Stomach (tissue), 4 donors: ENCODE measurements around the gene CIROP.

Source experiments
- POLR2A ChIP-seq, 4 donors: fragments of 450-650 bp; IDR thresholded peaks; one replicate each; pipeline ENCODE4 v1.6.1; 2016; ENCODE audit warnings: antibody characterized with exemption in 4 of 4, control low read depth in 2 of 4, mild to moderate bottlenecking in 1 of 4, moderate library complexity in 1 of 4
- TF ChIP-seq, protein P1 (sequence below), 7 experiments: fragments of 450-650 bp in 4 of 7; fragments of 200-600 bp in 3 of 7; sonication (generic) in 3 of 7; IDR thresholded peaks; one replicate each; pipeline ENCODE4 v1.5.1; 2016 to 2019; ENCODE audit warnings: antibody characterized with exemption in 7 of 7, control low read depth in 2 of 7, mild to moderate bottlenecking in 1 of 7

GRCh38 chr14:23125011-23125410, 20.2 kb upstream of the CIROP start:
- TF ChIP-seq, protein P1, sequence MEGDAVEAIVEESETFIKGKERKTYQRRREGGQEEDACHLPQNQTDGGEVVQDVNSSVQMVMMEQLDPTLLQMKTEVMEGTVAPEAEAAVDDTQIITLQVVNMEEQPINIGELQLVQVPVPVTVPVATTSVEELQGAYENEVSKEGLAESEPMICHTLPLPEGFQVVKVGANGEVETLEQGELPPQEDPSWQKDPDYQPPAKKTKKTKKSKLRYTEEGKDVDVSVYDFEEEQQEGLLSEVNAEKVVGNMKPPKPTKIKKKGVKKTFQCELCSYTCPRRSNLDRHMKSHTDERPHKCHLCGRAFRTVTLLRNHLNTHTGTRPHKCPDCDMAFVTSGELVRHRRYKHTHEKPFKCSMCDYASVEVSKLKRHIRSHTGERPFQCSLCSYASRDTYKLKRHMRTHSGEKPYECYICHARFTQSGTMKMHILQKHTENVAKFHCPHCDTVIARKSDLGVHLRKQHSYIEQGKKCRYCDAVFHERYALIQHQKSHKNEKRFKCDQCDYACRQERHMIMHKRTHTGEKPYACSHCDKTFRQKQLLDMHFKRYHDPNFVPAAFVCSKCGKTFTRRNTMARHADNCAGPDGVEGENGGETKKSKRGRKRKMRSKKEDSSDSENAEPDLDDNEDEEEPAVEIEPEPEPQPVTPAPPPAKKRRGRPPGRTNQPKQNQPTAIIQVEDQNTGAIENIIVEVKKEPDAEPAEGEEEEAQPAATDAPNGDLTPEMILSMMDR (IDR thresholded peaks at IDR 0.05), result no peak
- no peak for TF ChIP-seq POLR2A (IDR thresholded peaks at IDR 0.05)
